ENCODE measurements around the gene SMIM32. TPM values are rescaled to one million over a fixed set of nuclear protein-coding genes. Genes with fewer than 3 reads are reported as not detected.
A peak's percentile ranks its signal among the peaks of the same experiment; 100 is the strongest.

The SMIM32 gene
- total and polyA plus RNA-seq, 9 of the 15 experiments (the other 6 are each of a cell fraction or from before 2014, with no cell fraction given) = not detected

DNA sequence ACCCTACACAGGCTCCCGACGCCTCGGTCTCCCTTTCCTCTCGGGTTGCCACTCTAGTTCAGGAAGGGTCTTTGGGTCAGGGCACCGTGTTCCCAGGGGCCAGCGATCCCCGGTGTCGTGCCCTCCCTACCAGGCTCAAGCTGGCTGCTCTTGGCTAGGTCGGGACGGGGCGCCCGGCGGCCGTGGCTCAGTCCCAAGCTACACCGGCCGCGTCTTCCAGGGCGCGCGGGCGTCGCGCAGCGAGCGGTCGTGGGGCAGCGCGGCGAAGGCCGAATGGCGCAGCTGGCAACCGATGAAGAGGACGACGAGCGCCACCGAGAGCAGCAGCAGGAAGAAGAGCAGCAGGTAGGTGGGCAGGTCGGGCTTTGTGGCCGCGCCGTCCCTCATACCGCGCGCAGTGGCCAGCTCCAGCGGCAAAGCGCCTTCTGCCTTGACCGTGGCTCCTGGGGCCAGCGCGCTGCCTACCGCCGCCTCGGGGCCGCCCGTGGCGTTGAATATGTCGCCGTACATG is 892 bp downstream of the SMIM32 start:
- DNase-seq (ENCODE audit: extremely low read depth in 1 of 4, low spot score in 3 of 4) (no peak), FAIRE-seq (no peak), ATAC-seq (no peak)
- TF ChIP-seq, protein P1, sequence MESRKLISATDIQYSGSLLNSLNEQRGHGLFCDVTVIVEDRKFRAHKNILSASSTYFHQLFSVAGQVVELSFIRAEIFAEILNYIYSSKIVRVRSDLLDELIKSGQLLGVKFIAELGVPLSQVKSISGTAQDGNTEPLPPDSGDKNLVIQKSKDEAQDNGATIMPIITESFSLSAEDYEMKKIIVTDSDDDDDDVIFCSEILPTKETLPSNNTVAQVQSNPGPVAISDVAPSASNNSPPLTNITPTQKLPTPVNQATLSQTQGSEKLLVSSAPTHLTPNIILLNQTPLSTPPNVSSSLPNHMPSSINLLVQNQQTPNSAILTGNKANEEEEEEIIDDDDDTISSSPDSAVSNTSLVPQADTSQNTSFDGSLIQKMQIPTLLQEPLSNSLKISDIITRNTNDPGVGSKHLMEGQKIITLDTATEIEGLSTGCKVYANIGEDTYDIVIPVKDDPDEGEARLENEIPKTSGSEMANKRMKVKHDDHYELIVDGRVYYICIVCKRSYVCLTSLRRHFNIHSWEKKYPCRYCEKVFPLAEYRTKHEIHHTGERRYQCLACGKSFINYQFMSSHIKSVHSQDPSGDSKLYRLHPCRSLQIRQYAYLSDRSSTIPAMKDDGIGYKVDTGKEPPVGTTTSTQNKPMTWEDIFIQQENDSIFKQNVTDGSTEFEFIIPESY (CRISPR knock-in tag; IDR thresholded peaks at IDR 0.05) = peak; percentile 68
- TF ChIP-seq RCOR1 (IDR thresholded peaks at IDR 0.05; ENCODE audit: borderline replicate concordance in 1 of 2, low read depth in 2 of 2, low read length in 2 of 2) = no peak
- no peaks in the 10 kb centered on the region for H3K36me3 ChIP-seq (ENCODE audit: control insufficient read depth, insufficient read depth, low read length)
- WGBS (ENCODE audit: insufficient coverage, low coverage, missing lambda C conversion rate) = 83% methylated on average over 15 of the region's 56 CpGs
- no peaks in the 10 kb centered on the region for H3K9me1 ChIP-seq (ENCODE audit: control insufficient read depth, insufficient read depth, low read length)
- no peaks in the 10 kb centered on the region for H3K9me3 ChIP-seq (replicated peaks; ENCODE audit: control insufficient read depth, insufficient read depth, low read depth, low read length)
- in situ Hi-C loops (cut with MboI) = no loop called here
- 0 out of 2 replicates have a peak, but pooled peaks cover 1% of the 10 kb centered on the region for H4K20me1 ChIP-seq (replicated peaks; ENCODE audit: control insufficient read depth, insufficient read depth, low read length)
- H3K4me1 ChIP-seq (replicated peaks in 1 of 2; ENCODE audit: control insufficient read depth in 2 of 2, insufficient read depth in 2 of 2, low read length in 2 of 2) = peaks cover 7 to 20% of the 10 kb centered on the region in 2 experiments; a peak in 4 of 5 replicates
- no peak overlapping the region for H3K4me3 ChIP-seq
- H3K27me3 ChIP-seq (ENCODE audit: control insufficient read depth in 2 of 2, insufficient read depth in 2 of 2, low read length in 2 of 2) = peaks cover 0 to 27% of the 10 kb centered on the region in 2 experiments
- intact Hi-C loops (cut with micrococcal nuclease) = no loop called here
- no peak overlapping the region for H3K27ac ChIP-seq (ENCODE audit: extremely low read depth, low read depth, low read length)
- H3K79me2 ChIP-seq (ENCODE audit: control insufficient read depth, insufficient read depth, low read length) = no peaks in the 10 kb centered on the region
- ChIA-PET POLR2A (no interaction called here), CTCF (ENCODE audit: low intra/inter-chr PET ratio) (no interaction called here)
- no peak overlapping the region for H3K9ac ChIP-seq (ENCODE audit: insufficient read depth in 1 of 2, low read depth in 2 of 2, low read length in 2 of 2)
- no TSS peak for BruUV-seq (replicated peaks)
- no peak overlapping the region for H2AFZ ChIP-seq (ENCODE audit: low read depth, low read length)
- H3K4me2 ChIP-seq (ENCODE audit: insufficient read depth, low read length) = no peak overlapping the region

Data from K562 (cell line).